OCI-LY3 (cell line): ENCODE results near the gene HCST.
"Not testable (repeated sequence)": the region's sequence is repeated elsewhere in the genome, so short reads cannot be mapped to it uniquely, and the experiment has no call there.

ENCODE experiments used
- H2AFZ ChIP-seq: fragments of 200-600, 300-600 bp; shearing (Covaris generic); 2 replicates; pipeline ENCODE4 v1.6.0; 2014; ENCODE audit warnings: antibody characterized with exemption, low read depth, low read length
- H3K27ac ChIP-seq: fragments of 200-600, 300-600 bp; sonication (generic); 2 replicates; pipeline ENCODE4 v1.5.1; 2014; ENCODE audit warnings: mild to moderate bottlenecking, low read length, moderate library complexity, mixed read lengths
- H3K27me3 ChIP-seq: fragments of 200-600, 300-600 bp; sonication (generic); 2 replicates; pipeline ENCODE4 v1.6.1; 2014; ENCODE audit warnings: low read depth, low read length, mixed read lengths
- H3K36me3 ChIP-seq: fragments of 200-600, 300-600 bp; sonication (generic); replicated peaks from 2 replicates; pipeline ENCODE3; 2014; ENCODE audit warnings: low read depth, low read length, mixed read lengths
- H3K4me1 ChIP-seq: fragments of 300-600, 200-600 bp; sonication (generic); 2 replicates; pipeline ENCODE4 v1.6.1; 2014; ENCODE audit warnings: low read length, mixed read lengths
- H3K4me2 ChIP-seq: fragments of 200-600, 300-600 bp; sonication (generic); 2 replicates; pipeline ENCODE4 v1.6.1; 2014; ENCODE audit warnings: low read length, mixed read lengths
- H3K4me3 ChIP-seq: fragments of 300-600, 200-600 bp; sonication (generic); 2 replicates; pipeline ENCODE4 v1.5.1; 2014; ENCODE audit warnings: antibody characterized with exemption, mild to moderate bottlenecking, low read length, moderate library complexity
- H3K79me2 ChIP-seq: fragments of 300-600, 200-600 bp; shearing (Covaris generic); 2 replicates; pipeline ENCODE4 v1.6.1; 2014; ENCODE audit warnings: mild to moderate bottlenecking, low read length, mixed read lengths
- H3K9ac ChIP-seq: fragments of 300-600, 200-600 bp; shearing (Covaris generic); 2 replicates; pipeline ENCODE4 v1.6.0; 2014; ENCODE audit warnings: mild to moderate bottlenecking, low read length, moderate library complexity
- H3K9me3 ChIP-seq: fragments of 200-600, 300-600 bp; shearing (Covaris generic); 2 replicates; pipeline ENCODE4 v1.6.1; 2014; ENCODE audit warnings: low read length, mixed read lengths; ENCODE audit not compliant: insufficient read depth
- H4K20me1 ChIP-seq: fragments of 200-600, 300-600 bp; sonication (generic); 2 replicates; pipeline ENCODE4 v1.6.1; 2016; ENCODE audit warnings: low read length, mixed read lengths; ENCODE audit not compliant: insufficient read depth
- CTCF ChIP-seq: fragments of 200-600, 300-600 bp; sonication (generic); IDR thresholded peaks from 2 replicates; pipeline ENCODE4 v1.5.1; 2014; ENCODE audit warnings: antibody characterized with exemption, low read length, low read depth
- EZH2phosphoT487 ChIP-seq: fragments of 200-600 bp; shearing (Covaris generic); IDR thresholded peaks from 2 replicates; pipeline ENCODE4 v1.6.1; 2018; ENCODE audit warnings: antibody characterized with exemption, mixed run types, low read depth

The HCST gene

GRCh38 chr19:35868823-35869326 lies 33.5 kb upstream of the HCST start:
- H3K79me2 ChIP-seq = no peaks in the 10 kb centered on the region
- peak overlapping the region; percentile 83 for H3K4me2 ChIP-seq
- H3K36me3 ChIP-seq = no peaks in the 10 kb centered on the region
- no peaks in the 10 kb centered on the region for H3K9me3 ChIP-seq
- H3K27me3 ChIP-seq = no peaks in the 10 kb centered on the region
- peak overlapping the region; percentile 79 for H3K4me3 ChIP-seq
- 0 out of 2 replicates have a peak, but pooled peaks cover 2% of the 10 kb centered on the region for H3K4me1 ChIP-seq
- TF ChIP-seq CTCF (no peak), EZH2phosphoT487 (no peak)
- no peak overlapping the region for H2AFZ ChIP-seq
- no peaks in the 10 kb centered on the region for H4K20me1 ChIP-seq
- peak overlapping the region; percentile 32; the same call in 1 of the 2 replicates for H3K9ac ChIP-seq
- no peak overlapping the region for H3K27ac ChIP-seq

- H3K4me3 ChIP-seq = peak overlapping the region; percentile 79
- H3K9ac ChIP-seq = peak overlapping the region; percentile 56
- peak overlapping the region; percentile 89 for H2AFZ ChIP-seq
Measured at GRCh38 chr19:35869327-35870123, 32.8 kb upstream of the HCST start.

GRCh38 chr19:35870124-35870736 lies 32.1 kb upstream of the HCST start:
- H3K4me2 ChIP-seq = peak overlapping the region; percentile 83
- peak overlapping the region; percentile 79 for H3K4me3 ChIP-seq
- H2AFZ ChIP-seq = peak overlapping the region; percentile 89
- not testable (repeated sequence) for H3K9me3 ChIP-seq, H3K36me3 ChIP-seq, H3K4me1 ChIP-seq, H3K27me3 ChIP-seq, H3K79me2 ChIP-seq, H4K20me1 ChIP-seq
- peak overlapping the region; percentile 56; the same call in 1 of the 2 replicates for H3K9ac ChIP-seq
- peak overlapping the region; percentile 42; the same call in 1 of the 2 replicates for H3K27ac ChIP-seq

More at GRCh38 chr19:35869327-35870123, 32.8 kb upstream of the HCST start:
- TF ChIP-seq CTCF (no peak), EZH2phosphoT487 (no peak)
- Histone ChIP-seq H4K20me1 (no peaks in the 10 kb centered on the region), H3K4me2 (peak overlapping the region; percentile 83), H3K27ac (peak overlapping the region; percentile 42), H3K79me2 (no peaks in the 10 kb centered on the region), H3K27me3 (no peaks in the 10 kb centered on the region), H3K36me3 (no peaks in the 10 kb centered on the region), H3K9me3 (no peaks in the 10 kb centered on the region), H3K4me1 (0 out of 2 replicates have a peak, but pooled peaks cover 2% of the 10 kb centered on the region)

- Histone ChIP-seq H3K9me3 (no peaks in the 10 kb centered on the region), H3K79me2 (no peaks in the 10 kb centered on the region), H3K4me3 (no peak overlapping the region), H3K36me3 (no peaks in the 10 kb centered on the region), H2AFZ (no peak overlapping the region), H3K27ac (no peak overlapping the region), H3K27me3 (no peaks in the 10 kb centered on the region), H3K4me1 (0 out of 2 replicates have a peak, but pooled peaks cover 2% of the 10 kb centered on the region), H3K4me2 (no peak overlapping the region), H3K9ac (no peak overlapping the region), H4K20me1 (no peaks in the 10 kb centered on the region)
- no peak for TF ChIP-seq CTCF
Measured at GRCh38 chr19:35870798-35871197, 31.5 kb upstream of the HCST start.
